ENCODE data around the gene SOX5. TPM values are rescaled to one million over a fixed set of nuclear protein-coding genes. Genes with fewer than 3 reads are reported as not detected.

Gene SOX5
- total RNA-seq, 4 donors from 2014 or later: 47.1 to 56.8 (median 50.2) TPM

- TF ChIP-seq, protein P1, sequence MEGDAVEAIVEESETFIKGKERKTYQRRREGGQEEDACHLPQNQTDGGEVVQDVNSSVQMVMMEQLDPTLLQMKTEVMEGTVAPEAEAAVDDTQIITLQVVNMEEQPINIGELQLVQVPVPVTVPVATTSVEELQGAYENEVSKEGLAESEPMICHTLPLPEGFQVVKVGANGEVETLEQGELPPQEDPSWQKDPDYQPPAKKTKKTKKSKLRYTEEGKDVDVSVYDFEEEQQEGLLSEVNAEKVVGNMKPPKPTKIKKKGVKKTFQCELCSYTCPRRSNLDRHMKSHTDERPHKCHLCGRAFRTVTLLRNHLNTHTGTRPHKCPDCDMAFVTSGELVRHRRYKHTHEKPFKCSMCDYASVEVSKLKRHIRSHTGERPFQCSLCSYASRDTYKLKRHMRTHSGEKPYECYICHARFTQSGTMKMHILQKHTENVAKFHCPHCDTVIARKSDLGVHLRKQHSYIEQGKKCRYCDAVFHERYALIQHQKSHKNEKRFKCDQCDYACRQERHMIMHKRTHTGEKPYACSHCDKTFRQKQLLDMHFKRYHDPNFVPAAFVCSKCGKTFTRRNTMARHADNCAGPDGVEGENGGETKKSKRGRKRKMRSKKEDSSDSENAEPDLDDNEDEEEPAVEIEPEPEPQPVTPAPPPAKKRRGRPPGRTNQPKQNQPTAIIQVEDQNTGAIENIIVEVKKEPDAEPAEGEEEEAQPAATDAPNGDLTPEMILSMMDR (IDR thresholded peaks at IDR 0.05; ENCODE audit: low read depth): no peak
Measured at GRCh38 chr12:23482571-23482970, 466.9 kb downstream of the SOX5 start.

Measured in subcutaneous adipose tissue (tissue), 4 donors.